HEK293 (cell line): ENCODE results near the gene CTDNEP1.

ENCODE experiments used
- CTCF ChIA-PET: fragments of 350-600 bp; formaldehyde crosslinking; extraction: SDS; loops from one replicate; lab custom pipeline; 2021; ENCODE audit warnings: antibody characterized with exemption; lab: Yijun Ruan, JAX
- POLR2A ChIA-PET: fragments of 300-600 bp; formaldehyde crosslinking; extraction: SDS; loops from one replicate; lab custom pipeline; 2020; ENCODE audit warnings: antibody characterized with exemption, inconsistent platforms; lab: Yijun Ruan, JAX
- H3K27ac ChIP-seq: fragments of 200-500 bp; sonication (Bioruptor generic); 2 replicates; pipeline ENCODE4 v1.5.1; 2014; ENCODE audit warnings: low read depth, low read length, control low read depth, inconsistent platforms; ENCODE audit errors: extremely low read depth
- H3K36me3 ChIP-seq, 2 experiments: fragments of 200-500 bp in 1 of 2; sonication (Bioruptor generic) in 1 of 2; 1 replicate in 1 of 2; 2 replicates in 1 of 2; pipeline ENCODE4 v1.5.1; 2014 to 2017; ENCODE audit warnings: inconsistent platforms in 2 of 2, low read length in 2 of 2; ENCODE audit not compliant: control insufficient read depth in 2 of 2, insufficient read depth in 1 of 2
- H3K4me1 ChIP-seq: fragments of 200-500 bp; sonication (Bioruptor generic); 2 replicates; pipeline ENCODE4 v1.5.1; 2014; ENCODE audit warnings: mild to moderate bottlenecking, low read length, inconsistent platforms; ENCODE audit not compliant: control insufficient read depth, insufficient read depth
- H3K4me3 ChIP-seq: 2 replicates; pipeline ENCODE4 v1.5.1; 2011; ENCODE audit warnings: low read depth, mild to moderate bottlenecking, control low read depth, low read length, moderate library complexity
- H3K9me3 ChIP-seq: fragments of 200-500 bp; sonication (Bioruptor generic); 2 replicates; pipeline ENCODE4 v1.5.1; 2014; ENCODE audit warnings: low read depth, low read length, inconsistent platforms; ENCODE audit not compliant: control insufficient read depth, insufficient read depth
- CTCF ChIP-seq: fragments of 450-650 bp; formaldehyde crosslinking; IDR thresholded peaks from 2 replicates; pipeline ENCODE4 v1.5.1; 2016; ENCODE audit warnings: missing biosample characterization, missing genetic modification characterization
- GLI2 ChIP-seq: fragments of 450-650 bp; formaldehyde crosslinking; IDR thresholded peaks from 2 replicates; pipeline ENCODE4; 2017; ENCODE audit warnings: missing biosample characterization, missing genetic modification characterization, low read depth, borderline replicate concordance
- HIC1 ChIP-seq: fragments of 450-650 bp; formaldehyde crosslinking; IDR thresholded peaks from 2 replicates; pipeline ENCODE4 v1.5.1; 2016; ENCODE audit warnings: missing biosample characterization, missing genetic modification characterization
- IKZF3 ChIP-seq: fragments of 450-650 bp; IDR thresholded peaks from 2 replicates; pipeline ENCODE4 v1.5.0; 2018; ENCODE audit warnings: missing biosample characterization, mild to moderate bottlenecking, missing genetic modification characterization, moderate library complexity
- KLF1 ChIP-seq: fragments of 450-650 bp; formaldehyde crosslinking; IDR thresholded peaks from 2 replicates; pipeline ENCODE4 v1.5.1; 2016; ENCODE audit warnings: missing biosample characterization, missing genetic modification characterization
- PATZ1 ChIP-seq: fragments of 450-650 bp; formaldehyde crosslinking; IDR thresholded peaks from 2 replicates; pipeline ENCODE4 v1.5.1; 2016; ENCODE audit warnings: missing biosample characterization, missing genetic modification characterization
- PBX3 ChIP-seq: sonication (generic); formaldehyde crosslinking; IDR thresholded peaks from 2 replicates; pipeline ENCODE4 v1.8.1; 2022; ENCODE audit warnings: mild to moderate bottlenecking, moderate library complexity, missing genetic modification reagents
- SETDB1 ChIP-seq: IDR thresholded peaks from one replicate; pipeline ENCODE4 v1.6.1; 2017; ENCODE audit warnings: mild to moderate bottlenecking, low read length, moderate library complexity, mixed read lengths; ENCODE audit not compliant: insufficient read length
- ZBTB44 ChIP-seq: fragments of 450-650 bp; IDR thresholded peaks from 2 replicates; pipeline ENCODE4 v1.5.1; 2018; ENCODE audit warnings: missing biosample characterization, mild to moderate bottlenecking, missing genetic modification characterization
- ZNF146 ChIP-seq: fragments of 450-650 bp; formaldehyde crosslinking; IDR thresholded peaks from 2 replicates; pipeline ENCODE4 v1.5.1; 2016; ENCODE audit warnings: missing biosample characterization, missing genetic modification characterization
- ZNF175 ChIP-seq: fragments of 450-650 bp; formaldehyde crosslinking; IDR thresholded peaks from 2 replicates; pipeline ENCODE4 v1.5.1; 2016; ENCODE audit warnings: missing biosample characterization, missing genetic modification characterization
- ZNF2 ChIP-seq: fragments of 450-650 bp; formaldehyde crosslinking; IDR thresholded peaks from 2 replicates; pipeline ENCODE4 v1.5.1; 2016; ENCODE audit warnings: missing biosample characterization, missing genetic modification characterization
- ZNF23 ChIP-seq: fragments of 450-650 bp; formaldehyde crosslinking; IDR thresholded peaks from 2 replicates; pipeline ENCODE4 v1.5.1; 2016; ENCODE audit warnings: missing biosample characterization, missing genetic modification characterization, borderline replicate concordance
- ZNF302 ChIP-seq: fragments of 450-650 bp; formaldehyde crosslinking; IDR thresholded peaks from 2 replicates; pipeline ENCODE4 v1.5.1; 2016; ENCODE audit warnings: missing biosample characterization, missing genetic modification characterization, low read depth
- ZNF391 ChIP-seq: fragments of 450-650 bp; formaldehyde crosslinking; IDR thresholded peaks from 2 replicates; pipeline ENCODE4 v1.5.1; 2016; ENCODE audit warnings: low read depth, missing biosample characterization, missing genetic modification characterization, borderline replicate concordance
- ZNF416 ChIP-seq: fragments of 450-650 bp; formaldehyde crosslinking; IDR thresholded peaks from 2 replicates; pipeline ENCODE4 v1.5.1; 2016; ENCODE audit warnings: missing biosample characterization, missing genetic modification characterization
- ZNF501 ChIP-seq: fragments of 450-650 bp; formaldehyde crosslinking; IDR thresholded peaks from 2 replicates; pipeline ENCODE4 v1.5.1; 2016; ENCODE audit warnings: missing biosample characterization, missing genetic modification characterization
- ZNF623 ChIP-seq: fragments of 450-650 bp; formaldehyde crosslinking; IDR thresholded peaks from 2 replicates; pipeline ENCODE4 v1.5.1; 2016; ENCODE audit warnings: missing biosample characterization, missing genetic modification characterization
- ZNF629 ChIP-seq: fragments of 450-650 bp; formaldehyde crosslinking; IDR thresholded peaks from 2 replicates; pipeline ENCODE4 v1.5.1; 2017; ENCODE audit warnings: missing biosample characterization, missing genetic modification characterization
- ZNF664 ChIP-seq: fragments of 450-650 bp; formaldehyde crosslinking; IDR thresholded peaks from 2 replicates; pipeline ENCODE4 v1.5.1; 2016; ENCODE audit warnings: missing biosample characterization, missing genetic modification characterization
- ZNF677 ChIP-seq: fragments of 450-650 bp; IDR thresholded peaks from 2 replicates; pipeline ENCODE4 v1.5.0; 2018; ENCODE audit warnings: missing biosample characterization, mild to moderate bottlenecking, missing genetic modification characterization, moderate library complexity

CTDNEP1 gene

GRCh38 chr17:7221278-7222092, 30.0 kb downstream of the CTDNEP1 start:
- H3K36me3 ChIP-seq: peaks cover 20 to 55% of the 10 kb centered on the region in 2 experiments; a peak in 2 of 3 replicates
- peak; percentile 85 for TF ChIP-seq HIC1 (tag by site-specific recombination)
- TF ChIP-seq ZNF302: no peak
- H3K27ac ChIP-seq: peak overlapping the region; percentile 49; the same call in 1 of the 2 replicates
- peaks cover 3% of the 10 kb centered on the region; the same call in 1 of the 2 replicates for H3K4me1 ChIP-seq
- no peak overlapping the region for H3K4me3 ChIP-seq
- ChIA-PET CTCF (interaction anchor here (0.6 to 4.2 kb wide), 18 partner anchors 9 to 582 kb away, joined by 3 to 34 read pairs (median 6); partner anchors contain the start of genes DVL2, GABARAP, PHF23 and SLC2A4), POLR2A (interaction anchor here (0.5 to 9.8 kb wide), 19 partner anchors 7 to 936 kb away, joined by 3 to 284 read pairs (median 6); partner anchors contain the start of genes CTDNEP1, DVL2, ELP5 and GABARAP)
- no peaks in the 10 kb centered on the region for H3K9me3 ChIP-seq

GRCh38 chr17:7220593-7221277, 30.8 kb downstream of the CTDNEP1 start:
- Histone ChIP-seq H3K4me3 (peak overlapping the region; percentile 83), H3K9me3 (no peaks in the 10 kb centered on the region), H3K4me1 (peaks cover 7% of the 10 kb centered on the region; the same call in 1 of the 2 replicates), H3K36me3 (peaks cover 20 to 48% of the 10 kb centered on the region in 2 experiments; a peak in 2 of 3 replicates), H3K27ac (peak overlapping the region; percentile 83; the same call in 1 of the 2 replicates)
- ChIA-PET POLR2A (interaction anchor here (0.5 to 9.8 kb wide), 18 partner anchors 13 to 937 kb away, joined by 3 to 284 read pairs (median 6); partner anchors contain the start of genes CTDNEP1, DVL2, ELP5 and GABARAP), CTCF (interaction anchor here (0.6 to 4.2 kb wide), 17 partner anchors 10 to 174 kb away, joined by 3 to 34 read pairs (median 6); partner anchors contain the start of genes DVL2, GABARAP, PHF23 and SLC2A4)
- TF ChIP-seq IKZF3 (tag by site-specific recombination) (no peak), ZNF391 (tag by site-specific recombination) (no peak), ZNF416 (tag by site-specific recombination) (no peak), ZNF2 (no peak), GLI2 (tag by site-specific recombination) (no peak), ZNF629 (tag by site-specific recombination) (no peak), PATZ1 (tag by site-specific recombination) (0 out of 2 replicates have a peak, but pooled peaks have one; percentile 48), PBX3 (CRISPR knock-in tag) (0 out of 2 replicates have a peak, but pooled peaks have one; percentile 39), ZNF501 (tag by site-specific recombination) (0 out of 2 replicates have a peak, but pooled peaks have one; percentile 13), ZNF623 (tag by site-specific recombination) (no peak), ZBTB44 (tag by site-specific recombination) (0 out of 2 replicates have a peak, but pooled peaks have one; percentile 16), ZNF23 (no peak), ZNF146 (no peak), KLF1 (tag by site-specific recombination) (peak; percentile 74), ZNF175 (tag by site-specific recombination) (no peak), SETDB1 (no peak), ZNF664 (tag by site-specific recombination) (no peak), ZNF677 (tag by site-specific recombination) (0 out of 2 replicates have a peak, but pooled peaks have one; percentile 19), CTCF (peak; percentile 69)
